ENCODE results near the gene LRRC45.

- TF ChIP-seq EZH2 (IDR thresholded peaks at IDR 0.05; ENCODE audit: borderline replicate concordance, low read depth, low read length, poor library complexity, severe bottlenecking) (no peak), CTCF (conservative IDR thresholded peaks at IDR 0.05; ENCODE audit: low read depth, low read length) (no peak)
Observed at GRCh38 chr17:82042649-82043048, 19.5 kb downstream of the LRRC45 start.
